Heart right ventricle (tissue), 16 donors: ENCODE results near the gene MRM1. TPM values are rescaled to one million over a fixed set of nuclear protein-coding genes. Genes with fewer than 3 reads are reported as not detected.

Source experiments
- ATAC-seq, 8 donors: fragments of 200-7000 bp; cut with Tn5 transposase; one replicate each; pipeline ENCODE4 v1.9.1; 2020; ENCODE audit warnings: mild to moderate bottlenecking in 8 of 8, moderate library complexity in 8 of 8, moderate number of reproducible peaks in 1 of 8
- DNase-seq, 2 donors: peaks; one replicate each; pipeline ENCODE4 v3.0.0-alpha.2; 2020
- H3K27ac ChIP-seq, 10 donors: fragments of 200-600 bp; sonication (generic) in 2 of 10; one replicate each; pipeline versions ENCODE4 v1.5.0 to v1.8.0; 2020 to 2022; ENCODE audit warnings: mild to moderate bottlenecking in 3 of 10
- H3K27me3 ChIP-seq, 7 donors: fragments of 200-600 bp; one replicate each; pipeline ENCODE4 v1.8.0; 2021 to 2022; ENCODE audit warnings: mild to moderate bottlenecking in 2 of 7
- H3K36me3 ChIP-seq, 9 donors: fragments of 200-600 bp; sonication (generic) in 1 of 9; one replicate each; pipeline versions ENCODE4 v1.5.0 to v1.8.0; 2020 to 2022; ENCODE audit warnings: mild to moderate bottlenecking in 2 of 9
- H3K4me1 ChIP-seq, 9 donors: fragments of 200-600 bp; sonication (generic) in 1 of 9; one replicate each; pipeline versions ENCODE4 v1.5.0 to v1.8.0; 2020 to 2022; ENCODE audit warnings: mild to moderate bottlenecking in 4 of 9
- H3K4me3 ChIP-seq, 10 donors: fragments of 200-600 bp; sonication (generic) in 2 of 10; one replicate each; pipeline versions ENCODE4 v1.5.0 to v1.8.0; 2020 to 2022; ENCODE audit warnings: mild to moderate bottlenecking in 7 of 10, moderate library complexity in 2 of 10
- H3K9me3 ChIP-seq, 11 donors: fragments of 200-600 bp in 10 of 11; sonication (generic) in 2 of 11; one replicate each; pipeline versions ENCODE4 v1.5.0 to v1.8.0; 2013 to 2022; ENCODE audit warnings: mild to moderate bottlenecking in 2 of 11, control low read depth in 1 of 11, moderate library complexity in 1 of 11
- CTCF ChIP-seq, 9 donors: fragments of 200-600 bp; sonication (generic) in 2 of 9; IDR thresholded peaks; one replicate each; pipeline versions ENCODE4 v1.5.0 to v1.8.0; 2021 to 2022; ENCODE audit warnings: antibody characterized with exemption in 9 of 9, mild to moderate bottlenecking in 5 of 9, moderate library complexity in 1 of 9
- WGBS, 2 donors: extraction: QIAGEN DNeasy Blood & Tissue Kit; methylation state at CpG; one replicate each; pipeline ENCODE4 v1.1.7; 2013; ENCODE audit warnings: inconsistent platforms in 1 of 2; 5-methylcytosine and 5-hydroxymethylcytosine counted together
- intact Hi-C, 10 donors: fragments of 100-400 bp; cut with DNase I; formaldehyde crosslinking; loops; one replicate each; pipeline versions ENCODE4 v1.11.1 to v1.14.2; 2022
- polyA plus RNA-seq, 2 donors: library from polyadenylated mRNA; stranded (reverse); fragments of 200-250 nt; gene quantifications; one replicate each; pipeline ENCODE4 v1.2.3, GENCODE V29; 2013
- total RNA-seq, 10 donors: library from RNA; stranded (reverse); fragmentation: NEBNext Ultra II Directional in 3 of 10; extraction: Animal tissue kit (Norgen Biotek cat#: 25700) in 3 of 10; gene quantifications; one replicate each; pipeline versions ENCODE4 v1.2.1 to v1.2.4, GENCODE V29; 2021 to 2023
- donor health status: Arrhythmogenic right ventricular cardiomyopathy.
- donor health status: ischemic (EF 13 %, LVEDD 7.1; RV severe dilation, severe dysfunction).
- donor health status: healthy with polysubstance abuse.
- donor health status: DM: no; HTN: yes; CAD: no.
- donor health status: DM: no; HTN: no; CAD: no.
- donor health status: ischemic (EF 25% LVEDD 6.9; RV normal size, moderate dysfunction).
- donor health status: ischemic (EF 25% LVEDD 5.7; RV mildly dilated, moderate dysfunction).
- donor health status: healthy.
- donor health status: DM: yes; HTN: yes; CAD: no.
- donor health status: Ischemic cardiomyopathy.
- donor health status: ischemic (EF 35%, LVEDD 5.7; RV mildly dilated, moderate dysfunction).
- donor health status: nonischemic (EF 11% LVEDD 7.7; RV severe dilation, severe dysfunction).
- donor health status: DM: yes; HTN: yes; CAD: no.
- donor health status: PGD.
- donor health status: ischemic (EF 29% LVEDD 5.4; RV normal size, mild dysfunction).
- donor health status: nonischemic (EF 23%, LVEDD 6.1; RV moderate dilation, normal function).

MRM1 gene
- total and polyA plus RNA-seq, 12 donors, result 5.5 to 10.3 (median 7.3) TPM

DNA sequence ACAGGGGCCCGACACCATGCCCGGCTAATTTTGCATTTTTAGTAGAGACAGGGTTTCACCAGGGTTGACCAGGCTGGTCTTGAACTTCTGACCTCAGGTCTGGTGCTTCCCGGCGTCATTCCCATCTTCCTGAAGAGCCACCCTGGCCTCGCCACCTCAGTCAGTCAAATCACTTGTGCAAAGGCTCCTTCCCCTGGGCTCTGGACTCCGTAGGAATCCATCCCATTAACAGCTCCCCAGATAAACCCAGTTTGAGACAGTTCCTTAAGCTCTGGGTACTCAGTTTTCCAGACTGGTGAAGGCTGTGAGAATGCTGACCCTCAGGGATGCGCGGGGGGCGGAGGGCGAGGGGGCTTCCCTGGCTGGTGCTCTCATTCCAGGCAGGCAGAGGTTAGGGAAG lies 39.5 kb downstream of the MRM1 start:
- DNase-seq (no peak), ATAC-seq (no peak)
- intact Hi-C loops, result loop anchor here in 1 of 10 donors (5.0 kb wide), 1 partner anchor 1739 kb away; no protein-coding TSS in a partner anchor
- 34 to 42% methylated on average over 10 of the region's 10 CpGs for WGBS, 2 donors
- no peak for TF ChIP-seq CTCF (IDR thresholded peaks at IDR 0.05)
- no peak overlapping the region for H3K4me3 ChIP-seq
- peaks cover 0 to 98% (median 95%) of the 10 kb centered on the region in 7 donors for H3K27me3 ChIP-seq
- no peaks in the 10 kb centered on the region for H3K36me3 ChIP-seq
- peaks cover 5 to 20% (median 13%) of the 10 kb centered on the region in 9 donors for H3K4me1 ChIP-seq
- no peak overlapping the region for H3K27ac ChIP-seq
- no peaks in the 10 kb centered on the region for H3K9me3 ChIP-seq

GRCh38 chr17:36641331-36641876 lies 40.0 kb downstream of the MRM1 start:
- Histone ChIP-seq H3K9me3 (no peaks in the 10 kb centered on the region), H3K4me3 (peak overlapping the region in 9 of 10 donors; percentile 23 to 51 (median 44)), H3K27ac (no peak overlapping the region), H3K27me3 (peaks cover 0 to 99% (median 95%) of the 10 kb centered on the region in 7 donors), H3K36me3 (no peaks in the 10 kb centered on the region), H3K4me1 (peaks cover 5 to 20% (median 13%) of the 10 kb centered on the region in 9 donors)
- intact Hi-C loops, result loop anchor here in 1 of 10 donors (5.0 kb wide), 1 partner anchor 1739 kb away; no protein-coding TSS in a partner anchor
- 1 to 2% methylated on average over 43 of the region's 43 CpGs for WGBS, 2 donors
- no peak for TF ChIP-seq CTCF (IDR thresholded peaks at IDR 0.05)
- ATAC-seq (peak in 1 of 8 donors; percentile 15), DNase-seq (no peak)

- no peak for ATAC-seq
- peaks cover 0 to 99% (median 98%) of the 10 kb centered on the region in 7 donors for H3K27me3 ChIP-seq
Observed at GRCh38 chr17:36641877-36642845, 40.8 kb downstream of the MRM1 start.

More at GRCh38 chr17:36641877-36642845, 40.8 kb downstream of the MRM1 start:
- no peak for DNase-seq
- Histone ChIP-seq H3K4me3 (peak overlapping the region in 9 of 10 donors; percentile 23 to 51 (median 44)), H3K27ac (no peak overlapping the region), H3K9me3 (no peaks in the 10 kb centered on the region), H3K36me3 (no peaks in the 10 kb centered on the region), H3K4me1 (peaks cover 5 to 20% (median 13%) of the 10 kb centered on the region in 9 donors)
- WGBS, 2 donors, result 4 to 5% methylated on average over 61 to 64 of the region's 64 CpGs
- TF ChIP-seq CTCF (IDR thresholded peaks at IDR 0.05), result no peak
- intact Hi-C loops, result loop anchor here in 1 of 10 donors (5.0 kb wide), 1 partner anchor 1740 kb away; no protein-coding TSS in a partner anchor
